Jurkat, Clone E6-1 (cell line): ENCODE data around the gene ADORA1. TPM values are rescaled to one million over a fixed set of nuclear protein-coding genes. Genes with fewer than 3 reads are reported as not detected.
A peak's percentile ranks its signal among the peaks of the same experiment; 100 is the strongest.

Experiments used
- DNase-seq: peaks from one replicate; pipeline ENCODE4 v3.0.0-alpha.2; 2011; ENCODE audit warnings: low read depth, low spot score
- H3K4me3 ChIP-seq: 2 replicates; pipeline ENCODE4 v1.5.1; 2011; ENCODE audit warnings: mild to moderate bottlenecking, low read length, control low read depth, moderate library complexity
- polyA plus RNA-seq: library from polyadenylated mRNA; unstranded; fragments of >200 nt; gene quantifications from one replicate; pipeline ENCODE4 v1.2.1, GENCODE V29; 2012; ENCODE audit warnings: missing spikeins; ENCODE audit not compliant: insufficient read length, insufficient read depth

The ADORA1 gene
- 4.9 TPM for polyA plus RNA-seq

DNA sequence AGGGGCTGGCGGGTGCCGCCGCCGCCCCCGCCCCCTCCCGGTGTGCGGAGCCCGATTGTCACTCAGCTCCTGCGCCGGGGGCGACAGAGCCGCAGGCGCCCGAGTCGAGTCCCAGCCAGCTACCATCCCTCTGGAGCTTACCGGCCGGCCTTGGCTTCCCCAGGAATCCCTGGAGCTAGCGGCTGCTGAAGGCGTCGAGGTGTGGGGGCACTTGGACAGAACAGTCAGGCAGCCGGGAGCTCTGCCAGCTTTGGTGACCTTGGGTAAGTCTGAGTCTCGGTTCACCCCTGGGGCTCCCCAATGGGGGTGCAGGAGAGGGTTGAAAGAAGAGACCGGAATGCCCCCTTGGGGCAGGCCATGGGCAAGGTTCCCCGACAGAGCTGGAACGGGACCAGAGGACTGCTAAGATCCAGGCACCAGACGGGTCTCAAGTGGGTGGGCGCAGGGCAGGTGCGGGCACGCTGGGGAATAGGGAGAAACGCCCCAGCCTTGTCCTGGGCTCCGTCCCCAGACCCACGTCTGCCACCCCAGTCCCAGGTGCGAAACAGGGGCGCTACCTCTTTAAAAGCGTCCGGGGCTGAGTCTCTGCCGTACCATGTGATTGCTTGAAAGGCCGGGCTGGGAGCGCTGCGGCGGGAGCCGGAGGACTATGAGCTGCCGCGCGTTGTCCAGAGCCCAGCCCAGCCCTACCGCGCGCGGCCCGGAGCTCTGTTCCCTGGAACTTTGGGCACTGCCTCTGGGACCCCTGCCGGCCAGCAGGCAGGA is at the start of gene ADORA1:
Gene ADORA1, plus strand, starts transcription at position 61 of the 765 bp plus-strand sequence. CDS start 1,116 bp downstream, outside the sequence.
- peak within 1 kb of the TSS; percentile 57 for H3K4me3 ChIP-seq
- DNase-seq: no peak

DNA sequence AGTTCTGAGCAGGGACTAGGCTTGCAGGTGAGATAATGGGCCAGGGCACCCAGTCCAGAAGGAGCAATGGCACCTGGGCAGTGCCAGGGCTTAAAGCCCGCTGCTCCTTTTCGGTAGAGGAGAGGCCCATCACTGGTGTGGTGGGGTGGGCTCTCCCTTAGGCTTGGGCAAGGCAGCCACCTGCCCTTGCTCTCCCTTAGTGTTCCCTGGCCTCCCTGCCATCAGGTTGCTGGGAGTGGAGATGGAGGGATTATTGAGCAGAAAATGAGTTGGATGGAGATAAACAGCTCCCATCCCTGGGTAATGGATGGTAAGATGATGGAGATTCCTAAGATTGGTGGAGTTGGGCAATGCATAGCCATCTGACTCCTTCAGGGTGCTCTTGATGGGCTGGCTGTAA is 49.6 kb upstream of the ADORA1 start:
- no peak overlapping the region for H3K4me3 ChIP-seq
- DNase-seq: no peak

DNA sequence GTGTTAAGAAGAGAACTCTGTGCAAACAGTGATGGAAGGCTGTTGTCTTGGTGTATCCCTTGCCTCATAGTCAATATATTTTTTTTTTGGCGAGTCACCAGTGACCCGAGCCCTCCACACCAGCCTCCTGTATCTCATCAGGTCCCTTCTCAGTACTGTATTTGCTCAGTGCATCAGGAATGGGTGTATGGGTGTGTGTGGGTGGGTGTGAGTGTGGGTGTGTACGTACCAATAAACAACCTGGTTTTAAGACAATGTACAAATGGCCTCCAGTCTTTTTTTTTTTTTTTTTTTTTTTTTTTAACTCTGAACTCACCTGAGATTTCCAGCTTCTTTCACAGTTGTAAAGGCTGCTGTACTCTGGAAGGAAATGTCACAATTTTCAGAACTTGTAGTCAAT is 49.0 kb upstream of the ADORA1 start:
- no peak overlapping the region for H3K4me3 ChIP-seq
- no peak for DNase-seq

DNA sequence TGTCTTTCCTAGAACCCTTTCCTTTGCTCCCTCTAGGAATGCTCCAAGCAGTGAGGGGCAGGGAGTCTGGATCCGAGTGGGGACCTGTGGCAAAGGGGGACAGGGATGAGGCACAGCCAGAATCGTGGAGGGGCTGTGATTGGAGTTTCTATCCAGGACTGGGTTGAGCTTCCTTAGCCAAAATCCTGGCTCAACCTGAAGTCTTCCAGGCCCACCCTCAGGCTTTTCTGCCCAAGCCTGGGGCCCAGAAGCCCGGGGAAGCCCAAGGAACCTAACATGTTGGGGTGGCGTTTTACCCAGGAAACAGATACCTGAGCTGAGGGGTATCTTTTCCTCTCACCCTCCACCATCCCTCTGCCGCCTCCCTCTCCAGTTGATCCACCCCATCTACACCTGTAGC is 47.1 kb upstream of the ADORA1 start:
- DNase-seq: no peak
- no peak overlapping the region for H3K4me3 ChIP-seq

DNA sequence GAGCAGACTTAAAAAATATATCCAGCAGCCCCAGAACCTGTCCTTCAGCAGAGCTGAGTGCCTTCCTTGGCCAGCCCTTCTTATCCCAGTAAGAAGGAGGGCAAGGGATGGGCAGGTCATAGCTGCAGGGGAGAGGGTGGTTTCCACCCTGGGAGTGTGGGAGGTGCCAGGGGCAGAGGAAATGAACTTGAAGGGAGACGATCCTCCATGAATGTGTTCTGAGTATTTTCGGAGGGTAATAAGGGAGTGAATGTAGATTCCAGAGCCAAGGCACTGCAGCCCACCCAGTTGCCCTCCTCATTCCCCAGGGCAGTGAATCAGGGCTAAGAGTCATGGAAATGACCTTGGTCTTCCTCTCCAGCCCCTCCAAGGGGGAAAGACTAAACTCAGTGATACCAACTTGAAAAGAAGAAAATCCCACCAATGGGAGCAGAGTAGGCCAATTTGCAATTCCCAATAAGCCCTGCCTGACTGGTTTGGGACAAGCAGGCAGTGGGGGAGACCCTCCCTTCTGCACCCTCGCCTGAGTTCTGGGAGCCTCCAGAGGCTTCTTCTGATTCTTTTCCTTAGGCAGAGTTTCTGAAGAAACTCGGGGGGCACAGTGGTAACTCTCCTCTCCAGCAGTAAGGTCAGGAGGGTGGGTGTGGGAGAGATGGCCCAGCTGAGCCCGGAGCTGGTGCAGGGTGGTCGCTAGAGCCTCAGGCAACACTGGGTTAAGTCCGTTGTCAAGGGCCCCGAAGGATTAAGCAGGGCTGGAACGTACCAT is 45.9 kb upstream of the ADORA1 start:
- no peak for DNase-seq

DNA sequence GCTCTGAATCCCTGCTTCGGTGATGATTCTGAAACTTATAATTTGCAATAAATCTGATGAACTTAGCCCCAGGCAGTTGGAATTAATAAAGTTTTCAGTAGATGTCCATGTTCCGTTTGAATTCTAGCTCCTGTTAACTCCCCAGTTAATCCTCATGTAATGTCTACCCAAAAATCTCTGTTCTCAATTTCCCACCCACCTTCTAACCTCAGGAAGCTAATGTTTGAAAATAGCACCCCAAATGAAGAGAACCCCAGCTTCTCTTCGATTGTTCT is 45.4 kb upstream of the ADORA1 start:
- H3K4me3 ChIP-seq: no peak overlapping the region
- DNase-seq: no peak

More for the DNA sequence above, 45.9 kb upstream of the ADORA1 start:
- H3K4me3 ChIP-seq: no peak overlapping the region

DNA sequence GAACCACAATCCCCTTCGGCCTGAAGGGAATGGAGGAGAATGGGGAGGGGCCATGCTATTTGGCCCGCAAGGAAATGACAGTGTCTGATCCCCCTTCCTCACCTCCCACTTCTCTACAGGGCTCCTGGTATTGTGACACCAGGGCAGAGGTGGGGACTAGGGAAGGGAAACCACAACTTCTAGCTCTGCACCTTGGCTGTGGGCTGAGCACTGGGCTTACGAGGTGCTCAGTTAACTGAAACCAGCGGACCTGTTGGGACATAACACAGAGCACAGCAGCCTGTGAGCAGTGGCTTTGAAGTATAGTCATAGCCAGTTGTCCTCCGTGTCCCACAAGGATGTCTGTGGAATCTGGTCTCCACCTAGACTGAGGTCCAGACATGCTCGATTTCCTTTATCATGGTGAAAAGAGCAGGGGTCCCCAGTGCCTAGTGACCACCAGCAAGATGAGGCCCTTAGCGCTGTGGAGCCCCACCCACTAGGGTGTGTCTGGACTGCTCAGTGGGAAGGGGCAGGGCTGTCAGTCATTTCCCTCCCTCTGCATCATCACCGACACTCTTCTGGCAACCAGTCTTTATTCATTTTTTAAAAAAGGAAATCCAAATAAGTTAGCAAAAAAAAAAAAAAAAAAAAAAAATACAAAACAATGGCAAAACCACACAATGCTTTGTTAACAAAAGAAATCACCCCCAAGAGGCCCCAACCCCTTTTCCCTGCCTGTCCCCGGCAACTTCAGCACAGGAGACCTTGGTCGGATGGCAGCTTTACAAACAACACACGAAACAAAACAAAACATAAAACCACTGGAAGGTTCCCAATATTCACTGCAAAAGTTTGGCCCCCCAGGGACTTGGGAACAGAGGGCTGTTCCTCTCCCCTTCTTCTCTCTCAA is 44.7 kb upstream of the ADORA1 start:
- DNase-seq: no peak
- H3K4me3 ChIP-seq: no peak overlapping the region

DNA sequence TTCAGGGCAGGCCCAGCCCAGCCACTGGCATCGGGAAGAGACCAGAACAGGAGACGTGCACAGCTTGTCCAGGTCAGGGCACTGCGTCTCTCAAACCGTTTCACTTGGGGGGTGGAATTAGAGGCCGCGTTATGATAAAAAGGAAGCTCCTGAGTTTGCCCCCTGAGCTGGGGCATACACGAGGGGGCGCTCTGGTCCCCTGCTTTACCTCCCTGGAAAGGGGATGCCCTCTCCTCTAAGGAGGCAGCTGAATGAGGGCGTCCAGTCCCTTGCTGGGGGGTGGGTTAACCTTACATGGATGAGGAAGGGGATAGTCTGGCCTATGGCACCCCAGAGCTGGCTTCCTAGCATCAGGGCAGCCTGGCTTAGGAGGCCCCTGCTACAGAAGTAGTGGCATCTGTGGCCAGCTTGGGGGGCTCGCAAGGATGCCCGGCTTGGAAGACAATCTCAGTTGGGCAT is 44.0 kb upstream of the ADORA1 start:
- DNase-seq: no peak
- H3K4me3 ChIP-seq: no peak overlapping the region

DNA sequence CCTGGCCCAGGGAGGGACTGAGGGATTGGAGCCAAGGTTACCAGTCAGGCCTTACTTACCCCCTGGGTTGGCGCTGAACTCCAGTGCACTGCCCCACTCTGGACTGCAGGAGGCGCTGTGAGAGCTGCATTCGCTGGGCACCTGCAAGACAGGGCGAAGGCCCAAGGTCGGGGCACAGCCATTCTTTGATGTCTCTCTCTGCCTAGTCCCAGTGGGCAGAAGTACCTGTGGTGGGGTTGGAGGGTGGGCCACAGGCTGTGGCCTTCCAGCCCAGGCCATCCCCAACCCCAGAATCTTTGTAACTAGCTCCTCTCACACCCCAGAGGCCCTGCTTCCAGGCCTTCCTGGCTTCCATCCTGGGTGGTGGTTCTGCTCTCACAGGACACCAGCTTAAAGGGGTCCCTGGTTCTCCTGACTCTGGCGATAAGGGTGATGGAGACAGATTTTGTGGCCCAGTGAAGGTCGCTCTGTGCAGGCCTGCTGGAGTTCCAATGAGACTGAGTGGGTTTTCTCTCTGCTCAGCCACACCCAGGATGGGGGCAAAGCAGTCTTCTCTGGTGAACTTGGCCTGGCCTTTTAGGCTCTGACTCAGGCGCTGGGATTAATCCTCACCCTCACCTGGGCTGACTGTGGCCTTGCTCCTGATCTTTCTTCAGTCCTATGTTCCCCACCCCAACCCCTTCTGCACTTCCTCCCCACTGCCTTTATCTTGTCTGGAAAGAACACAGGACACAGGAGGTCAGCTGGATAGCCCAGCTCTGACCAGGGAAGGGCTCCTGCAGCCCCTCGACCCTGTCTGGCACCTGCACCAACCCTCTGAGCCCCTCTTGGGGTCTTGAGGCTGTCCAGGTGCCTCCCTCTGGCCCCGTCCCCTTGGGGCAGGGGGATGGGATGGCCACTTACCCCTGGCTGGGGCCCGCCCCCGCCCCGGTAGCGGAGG is 42.7 kb upstream of the ADORA1 start:
- H3K4me3 ChIP-seq: no peak overlapping the region
- peak; percentile 32 for DNase-seq

DNA sequence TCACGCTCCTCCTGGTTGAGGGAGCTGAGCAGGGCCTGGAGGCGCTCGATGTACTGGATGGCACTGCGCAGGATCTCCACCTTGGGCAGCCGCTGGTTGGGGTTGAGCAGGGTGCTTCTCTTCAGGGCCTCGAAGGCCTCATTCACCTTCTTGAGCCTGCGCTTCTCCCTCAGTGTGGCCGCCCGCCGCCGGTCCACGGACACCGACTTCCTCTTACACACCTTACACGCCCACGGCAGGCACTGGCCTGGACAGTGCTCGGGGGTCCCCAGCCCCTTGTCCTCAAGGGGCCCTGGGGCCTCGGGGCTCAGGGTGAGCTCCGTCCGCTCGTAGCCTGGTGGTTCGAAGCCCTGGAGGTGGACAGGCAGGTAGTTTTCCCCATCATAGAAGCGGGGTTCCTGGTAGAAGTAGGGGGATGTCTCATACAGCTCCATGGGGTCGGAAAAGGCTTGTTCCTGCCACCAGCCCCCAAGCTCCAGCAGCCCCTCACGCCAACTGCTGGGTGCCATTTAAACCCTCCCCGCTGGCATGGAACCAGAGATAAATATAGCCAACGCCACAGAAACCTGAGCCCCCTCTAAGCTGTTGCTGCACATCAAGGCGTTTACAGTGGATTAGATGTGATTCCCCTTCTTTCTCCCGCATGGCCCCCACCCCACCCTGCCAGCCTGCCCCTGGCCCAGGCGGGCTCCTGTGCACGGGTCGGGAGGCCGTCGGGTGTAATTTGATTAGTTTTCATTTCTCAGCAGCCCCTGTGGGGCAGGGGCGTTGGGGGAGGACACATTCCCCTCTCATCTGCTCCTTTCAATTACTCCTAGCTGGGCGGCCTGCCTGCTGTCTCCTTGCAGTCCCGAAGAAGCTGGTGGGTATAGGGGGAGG is 41.8 kb upstream of the ADORA1 start, which contains the start of gene MYOG:
Gene MYOG, minus strand, starts transcription at position 485 of the 879 bp plus-strand sequence. Its CDS starts 51 bp downstream, at position 434.
- H3K4me3 ChIP-seq: no peak within 1 kb of the TSS
- DNase-seq: no peak

DNA sequence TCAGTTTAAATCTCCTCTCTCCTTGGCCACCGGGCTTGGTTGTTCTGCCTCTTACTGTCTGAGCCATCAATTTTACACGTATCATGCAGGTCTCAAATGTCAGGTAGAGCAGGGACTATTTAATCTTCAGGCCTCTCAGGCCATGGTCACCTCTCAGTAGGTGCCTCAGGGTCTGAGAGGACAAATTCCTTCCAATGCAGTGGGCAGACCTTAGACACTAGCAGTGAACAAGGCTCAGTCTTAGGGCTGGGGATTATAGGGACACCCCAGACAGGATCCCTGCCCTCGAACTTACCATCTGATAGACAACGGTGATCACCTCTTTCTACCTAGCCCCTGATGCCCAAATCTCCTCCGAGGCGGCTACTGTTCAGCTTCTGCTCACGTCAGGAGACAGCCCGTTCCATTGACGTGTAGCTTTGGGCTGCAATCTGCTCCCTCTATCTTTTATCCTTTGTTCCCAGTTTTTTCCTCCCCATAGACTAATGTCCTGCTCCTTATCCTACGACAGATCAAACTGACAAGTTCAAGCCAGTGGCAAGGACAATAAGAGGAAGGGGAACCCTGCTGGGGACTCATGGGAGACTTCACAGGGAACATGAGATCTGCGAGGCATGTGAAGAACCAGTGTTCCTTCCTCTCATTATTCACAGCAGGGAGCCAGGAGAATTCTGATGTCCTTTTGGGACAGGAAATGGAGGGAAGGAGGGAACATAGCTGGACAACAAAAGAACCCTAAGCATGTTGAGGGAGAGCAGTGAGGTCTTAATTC is 40.3 kb upstream of the ADORA1 start:
- H3K4me3 ChIP-seq: no peak overlapping the region
- DNase-seq: no peak

DNA sequence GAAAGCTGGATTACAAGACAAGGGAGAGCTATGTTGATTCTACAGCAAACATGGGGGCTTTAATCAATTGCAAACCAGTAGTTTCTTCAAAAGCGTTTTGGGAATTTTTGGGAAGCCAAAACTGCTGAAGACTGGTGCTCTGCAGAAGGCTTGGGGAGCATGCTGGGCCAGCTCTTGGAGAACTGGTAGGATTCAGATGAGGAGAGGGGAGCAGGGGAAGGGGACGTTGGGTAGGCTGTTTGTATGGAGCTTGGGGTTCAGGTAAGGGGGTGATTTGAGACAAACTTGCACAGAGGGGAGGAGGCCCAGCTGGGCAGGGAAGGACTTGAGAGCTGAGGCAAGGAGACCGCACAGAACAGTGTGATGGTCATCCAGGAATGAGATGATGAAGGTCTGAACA is 39.1 kb upstream of the ADORA1 start:
- DNase-seq: no peak
- H3K4me3 ChIP-seq: no peak overlapping the region

DNA sequence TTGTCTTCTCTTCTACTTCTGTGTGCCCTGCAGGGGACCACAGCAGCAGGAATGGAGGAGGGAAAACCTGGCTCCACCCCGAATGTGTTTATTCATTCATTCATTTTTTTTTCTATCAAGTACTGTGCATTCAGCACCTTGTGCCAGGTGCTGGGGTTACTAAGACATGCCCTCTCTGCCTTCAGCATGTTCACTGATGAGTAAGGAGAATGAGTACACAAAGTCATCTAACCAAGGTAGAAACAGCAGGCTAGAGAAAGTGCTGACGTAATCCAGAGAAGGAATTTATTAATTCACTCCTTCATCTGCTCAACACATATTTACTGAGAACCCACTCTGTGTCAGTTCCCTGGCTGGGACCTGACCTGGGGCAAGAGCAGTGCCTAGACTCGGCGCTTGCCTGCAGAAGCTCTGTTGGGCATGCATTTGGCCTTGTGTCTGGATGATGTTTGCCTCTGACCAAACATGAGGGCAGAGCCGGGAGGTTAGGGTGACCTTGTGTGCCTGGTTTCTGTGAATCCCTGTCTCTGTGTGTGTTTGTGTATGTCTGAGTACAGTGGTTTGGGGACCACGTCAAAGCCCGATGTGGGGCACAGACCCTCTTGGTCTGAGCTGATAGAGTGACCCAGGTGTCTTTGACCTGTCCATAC is 38.4 kb upstream of the ADORA1 start:
- no peak for DNase-seq
- no peak overlapping the region for H3K4me3 ChIP-seq

DNA sequence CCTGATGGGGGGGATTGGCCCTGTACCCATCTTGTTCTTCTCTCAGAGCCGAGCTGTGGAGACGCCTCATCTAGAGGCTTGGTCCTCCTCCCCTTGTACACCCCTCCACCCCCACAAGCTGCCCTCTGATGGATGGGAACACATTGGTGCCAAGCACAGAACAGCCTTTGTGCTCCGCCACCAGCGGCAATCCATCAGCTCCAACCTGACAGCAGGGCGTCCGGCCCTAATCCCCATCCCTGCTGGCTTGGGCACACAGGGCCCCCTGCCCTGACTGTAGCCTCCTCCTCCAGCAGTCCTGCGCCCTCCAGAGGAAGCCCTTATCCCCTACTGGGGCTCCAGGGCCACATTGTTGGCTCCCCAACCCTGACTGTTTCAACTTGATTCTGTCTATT is 37.9 kb upstream of the ADORA1 start:
- no peak overlapping the region for H3K4me3 ChIP-seq
- DNase-seq: no peak

DNA sequence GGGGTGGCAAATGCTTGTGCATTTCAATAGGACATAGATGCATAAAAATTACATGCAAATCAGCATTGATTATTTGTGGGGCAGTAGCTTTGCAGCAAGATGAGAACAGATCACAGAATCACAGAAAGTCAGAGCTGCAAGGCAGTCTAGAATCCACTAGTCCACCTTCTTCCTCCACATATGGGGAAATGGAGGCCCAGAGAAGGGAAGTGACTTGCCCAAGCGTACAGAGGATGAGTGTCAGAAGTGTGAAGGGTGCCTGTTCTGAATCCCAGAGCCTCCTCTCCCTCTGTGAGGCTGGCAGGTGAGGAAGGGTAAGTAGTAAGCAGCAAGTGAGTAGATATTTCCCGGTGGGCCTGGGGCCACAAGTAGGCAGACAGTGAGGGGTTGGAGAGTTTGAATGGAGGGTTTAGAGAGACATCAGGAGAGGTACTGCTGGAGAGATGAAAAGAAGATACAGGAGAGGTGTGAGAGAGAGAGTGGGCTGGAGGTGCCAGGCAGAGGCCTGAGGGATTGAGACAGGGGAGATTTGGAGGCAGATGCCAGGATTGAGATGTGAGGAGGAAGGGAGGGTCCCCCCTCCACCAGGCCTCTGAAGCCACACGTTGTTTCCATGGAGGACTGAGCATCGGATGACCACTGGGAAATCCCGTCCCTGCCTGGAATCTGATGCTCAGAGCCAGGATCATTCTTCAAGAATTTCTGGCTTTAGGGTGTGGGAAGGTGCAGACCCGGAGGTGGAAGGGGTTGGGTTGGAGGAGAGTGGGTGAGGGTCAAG is 36.9 kb upstream of the ADORA1 start:
- no peak overlapping the region for H3K4me3 ChIP-seq
- no peak for DNase-seq

DNA sequence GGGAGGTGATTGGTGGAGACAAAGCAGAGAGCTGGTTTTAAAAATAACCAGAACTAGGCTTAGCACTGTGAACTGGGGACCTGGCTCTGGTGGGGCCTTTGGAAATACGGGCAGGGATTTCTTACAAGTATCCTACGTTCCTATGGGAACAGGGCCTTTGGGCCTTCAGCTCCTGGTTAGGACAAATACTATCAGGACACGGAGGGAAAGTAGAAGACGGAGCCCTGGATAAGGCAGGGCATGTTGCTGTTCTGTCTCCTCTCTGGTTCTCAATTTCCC is 36.4 kb upstream of the ADORA1 start:
- H3K4me3 ChIP-seq: no peak overlapping the region
- DNase-seq: no peak
